CD4-positive, alpha-beta T cell treated with Interleukin-15 for 1 hour (primary cell): Measurements from ENCODE around the gene DISC1.

ENCODE experiments used
- DNase-seq: peaks from one replicate; pipeline ENCODE4 v3.0.0-alpha.2; 2020

The DISC1 gene

GRCh38 chr1:232077809-232078208 is 451.2 kb downstream of the DISC1 start:
- DNase-seq: no peak

DNA sequence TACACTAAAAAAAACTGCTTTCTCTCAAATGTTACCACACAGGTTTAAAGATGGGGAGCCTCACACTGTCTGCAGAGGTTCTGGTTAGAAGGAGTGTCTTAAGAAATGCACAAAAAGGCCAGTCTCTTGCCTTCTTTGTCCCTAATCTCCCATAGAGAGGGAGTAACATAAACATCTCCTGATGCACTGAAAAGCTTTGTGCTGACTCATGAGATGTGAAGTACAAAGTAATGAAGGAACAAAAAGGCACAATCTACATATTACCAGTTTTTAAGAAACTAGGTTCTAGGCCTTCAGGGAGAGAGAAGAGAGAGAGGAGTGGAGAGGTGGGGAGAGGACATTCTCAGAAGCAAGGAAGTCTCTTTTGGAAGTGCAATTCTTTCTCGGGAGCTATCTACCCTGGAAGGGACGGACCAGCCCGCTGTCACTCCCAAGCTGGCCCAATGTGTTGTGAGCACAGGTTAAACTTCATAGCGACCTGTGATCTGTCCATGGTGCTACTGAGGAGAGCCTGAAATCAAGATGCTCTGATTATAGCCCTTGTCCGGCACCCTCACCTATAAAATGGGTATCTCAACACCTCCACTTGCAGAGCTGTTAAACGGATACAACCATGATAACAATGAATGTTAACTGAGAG is 458.1 kb downstream of the DISC1 start:
- DNase-seq: no peak

DNA sequence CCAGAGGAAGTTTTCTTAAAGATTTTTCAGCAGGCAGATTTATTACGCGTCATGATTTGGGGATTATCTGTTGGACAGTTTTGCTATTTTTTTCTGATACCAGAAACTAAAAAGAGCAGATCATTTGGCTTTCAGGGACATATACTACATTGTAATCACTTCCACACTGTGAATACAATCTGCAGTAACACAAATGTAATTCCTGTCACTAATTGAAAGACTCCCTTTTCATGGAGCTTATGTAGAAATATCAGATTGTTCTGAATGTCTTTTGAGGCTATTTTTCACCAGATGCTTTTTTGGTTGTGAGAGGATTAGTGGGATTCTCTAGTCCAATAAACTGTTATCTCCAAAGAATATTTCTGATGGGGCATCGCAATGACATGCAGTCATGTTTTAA is 464.2 kb downstream of the DISC1 start:
- no peak for DNase-seq
